T-helper 9 cell (primary cell): ENCODE data around the gene PDGFD.

Experiments used
- DNase-seq: peaks from one replicate; pipeline ENCODE4 v3.0.0-alpha.2; 2020

Gene PDGFD

GRCh38 chr11:103994518-103994917 lies 169.4 kb downstream of the PDGFD start:
- no peak for DNase-seq

- DNase-seq, result no peak
Measured at GRCh38 chr11:103994094-103994493, 169.9 kb downstream of the PDGFD start.

GRCh38 chr11:103993507-103993906 lies 170.4 kb downstream of the PDGFD start:
- no peak for DNase-seq

GRCh38 chr11:103988595-103988969 lies 175.4 kb downstream of the PDGFD start:
- no peak for DNase-seq

GRCh38 chr11:103987629-103988594 lies 176.0 kb downstream of the PDGFD start:
- DNase-seq, result no peak

GRCh38 chr11:103985041-103985440 lies 178.9 kb downstream of the PDGFD start:
- no peak for DNase-seq

GRCh38 chr11:103980108-103980507 lies 183.8 kb downstream of the PDGFD start:
- no peak for DNase-seq

GRCh38 chr11:103978616-103979595 lies 185.0 kb downstream of the PDGFD start:
- DNase-seq, result no peak

- no peak for DNase-seq
Measured at GRCh38 chr11:103972013-103972412, 191.9 kb downstream of the PDGFD start.

GRCh38 chr11:103970701-103971249 lies 193.2 kb downstream of the PDGFD start:
- DNase-seq, result no peak

- DNase-seq, result no peak
Measured at GRCh38 chr11:103968685-103969084, 195.3 kb downstream of the PDGFD start.

GRCh38 chr11:103967985-103968384 lies 196.0 kb downstream of the PDGFD start:
- DNase-seq, result no peak

- DNase-seq, result no peak
Measured at GRCh38 chr11:103964390-103964789, 199.6 kb downstream of the PDGFD start.

GRCh38 chr11:103963648-103964047 lies 200.3 kb downstream of the PDGFD start:
- no peak for DNase-seq

- DNase-seq, result no peak
Measured at GRCh38 chr11:103961010-103961409, 202.9 kb downstream of the PDGFD start.

GRCh38 chr11:103960108-103960507 lies 203.8 kb downstream of the PDGFD start:
- no peak for DNase-seq

GRCh38 chr11:103959279-103959942 lies 204.5 kb downstream of the PDGFD start:
- DNase-seq, result no peak

- DNase-seq, result no peak
Measured at GRCh38 chr11:103958475-103959215, 205.3 kb downstream of the PDGFD start.

- DNase-seq, result no peak
Measured at GRCh38 chr11:103953797-103954486, 210.0 kb downstream of the PDGFD start.

GRCh38 chr11:103949781-103950180 lies 214.2 kb downstream of the PDGFD start:
- no peak for DNase-seq

- DNase-seq, result no peak
Measured at GRCh38 chr11:103948187-103948763, 215.7 kb downstream of the PDGFD start.
